Transverse colon (tissue), 4 donors: ENCODE measurements around the gene HHIP. TPM values are rescaled to one million over a fixed set of nuclear protein-coding genes. Genes with fewer than 3 reads are reported as not detected.

Experiments used
- DNase-seq: peaks from one replicate; pipeline ENCODE4 v3.0.0-alpha.2; 2019
- H3K27ac ChIP-seq, 4 donors: fragments of 200-600 bp; sonication (generic); 2 replicates each; pipeline ENCODE4 v1.5.1; 2016 to 2018; ENCODE audit warnings: inconsistent platforms in 4 of 4
- H3K27me3 ChIP-seq: fragments of 200-600 bp; sonication (generic); 2 replicates; pipeline ENCODE4 v1.5.1; 2017; ENCODE audit warnings: inconsistent platforms
- H3K36me3 ChIP-seq, 4 donors: fragments of 200-600 bp; sonication (generic); 2 replicates each; pipeline ENCODE4 v1.5.1; 2017 to 2019; ENCODE audit warnings: inconsistent platforms in 4 of 4
- H3K4me1 ChIP-seq, 4 donors: fragments of 200-600 bp; sonication (generic); 2 replicates each; pipeline ENCODE4 v1.5.1; 2017 to 2020; ENCODE audit warnings: inconsistent platforms in 4 of 4
- H3K4me3 ChIP-seq, 4 donors: fragments of 200-600 bp; sonication (generic); 1 replicate in 1 of 4; 2 replicates in 3 of 4; pipeline versions ENCODE4 v1.5.1 to v1.6.1; 2017 to 2019; ENCODE audit warnings: inconsistent platforms in 4 of 4
- H3K9me3 ChIP-seq, 2 donors: fragments of 200-600 bp; sonication (generic); 2 replicates each; pipeline ENCODE4 v1.5.1; 2017 to 2019; ENCODE audit warnings: inconsistent platforms in 2 of 2
- CTCF ChIP-seq, 5 experiments: fragments of 200-600 bp in 3 of 5; fragments of 450-650 bp in 2 of 5; sonication (generic) in 3 of 5; IDR thresholded peaks; 1 replicate in 2 of 5; 2 replicates in 3 of 5; pipeline ENCODE4 v1.5.1; 2016 to 2017; ENCODE audit warnings: antibody characterized with exemption in 5 of 5, inconsistent platforms in 3 of 5, mild to moderate bottlenecking in 2 of 5, moderate library complexity in 1 of 5
- EP300 ChIP-seq: sonication (generic); formaldehyde crosslinking; IDR thresholded peaks from one replicate; pipeline ENCODE4 v1.6.1; 2017; ENCODE audit warnings: antibody characterized with exemption, low read depth
- POLR2A ChIP-seq: fragments of 450-650 bp; IDR thresholded peaks from one replicate; pipeline ENCODE4 v1.6.1; 2016; ENCODE audit warnings: antibody characterized with exemption, mild to moderate bottlenecking, moderate library complexity
- POLR2AphosphoS5 ChIP-seq, 3 donors: sonication (generic); formaldehyde crosslinking; IDR thresholded peaks; one replicate each; pipeline ENCODE4 v1.6.1; 2016; ENCODE audit warnings: antibody characterized with exemption in 3 of 3
- whole genome bisulfite sequencing, 2 donors: methylation state at CpG; one replicate each; pipeline ENCODE4 v1.1.5; 2018; ENCODE audit warnings: low coverage in 1 of 2; 5-methylcytosine and 5-hydroxymethylcytosine counted together
- in situ Hi-C, 4 donors: fragments of 200-750 bp; cut with MboI; loops; one replicate each; pipeline versions ENCODE4 v1.15.0 to v1.15.1; 2017; ENCODE audit warnings: low sequenced_read_pairs in 3 of 4, low pct_ligation_motif_present in 1 of 4, low pct_unique_long_range_greater_than_20kb in 1 of 4
- intact Hi-C: fragments of 100-400 bp; cut with DNase I; formaldehyde crosslinking; loops from one replicate; pipeline ENCODE4 v1.15.1; 2023; ENCODE audit warnings: low total_unique reads
- total RNA-seq, 4 donors: library from RNA; depleted of rRNA; stranded (reverse); fragments of >200 nt; gene quantifications; one replicate each; pipeline ENCODE4 v1.1.0, GENCODE V29; 2016

The HHIP gene
- total RNA-seq, 4 donors from 2014 or later = 0.20 to 5.9 (median 3.3) TPM

DNA sequence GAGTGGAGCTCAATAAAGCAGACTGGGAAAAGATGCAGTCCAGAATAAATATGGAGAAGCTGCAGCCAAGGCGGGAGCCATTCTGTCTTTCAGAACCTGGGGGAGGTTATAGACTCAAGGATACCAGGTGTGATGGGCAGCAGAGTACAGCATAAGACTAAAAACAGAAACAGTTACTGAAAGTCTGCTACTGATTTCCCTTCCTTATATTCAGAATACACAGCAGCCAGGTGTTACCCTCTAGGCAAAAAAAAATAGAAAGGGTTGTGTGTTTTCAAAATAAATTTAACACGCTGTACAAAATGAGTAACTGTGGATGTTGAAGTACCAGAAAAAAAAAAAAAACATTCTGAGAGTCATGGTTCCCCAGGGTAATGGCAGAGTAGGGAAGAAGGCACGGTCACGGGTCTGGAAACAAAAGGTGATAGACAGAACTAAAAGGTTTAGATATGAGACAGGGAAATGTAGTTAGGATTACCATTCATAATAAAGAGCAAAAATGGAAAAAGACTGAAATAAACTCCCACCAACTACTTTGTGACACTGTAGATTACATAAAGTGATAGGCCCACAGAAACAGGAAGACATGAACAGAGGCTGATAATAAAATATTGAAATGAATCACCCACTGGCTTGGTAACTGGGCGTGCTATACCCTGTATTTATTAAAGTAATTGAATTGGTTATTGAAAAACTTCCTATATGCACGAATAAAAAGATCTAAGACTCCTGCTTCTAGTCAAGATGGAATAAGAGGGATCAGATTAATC is 10.8 kb upstream of the HHIP start:
- TF ChIP-seq POLR2AphosphoS5 (IDR thresholded peaks at IDR 0.05) (no peak), CTCF (IDR thresholded peaks at IDR 0.05) (no peak), POLR2A (no peak), EP300 (no peak)
- Histone ChIP-seq H3K4me1 (no peaks in the 10 kb centered on the region), H3K27me3 (no peaks in the 10 kb centered on the region), H3K27ac (no peak overlapping the region), H3K9me3 (no peaks in the 10 kb centered on the region), H3K4me3 (no peak overlapping the region), H3K36me3 (no peaks in the 10 kb centered on the region)
- in situ Hi-C loops (no loop called here), intact Hi-C loops (no loop called here)
- DNase-seq = no peak
- WGBS, 2 donors = 73 to 75% methylated on average over 4 to 6 of the region's 6 CpGs

- H3K4me3 ChIP-seq = no peak overlapping the region
- H3K4me1 ChIP-seq = peaks cover 0 to 18% (median 13%) of the 10 kb centered on the region in 4 donors
Measured at GRCh38 chr4:144644368-144645101, 1.4 kb upstream of the HHIP start.

GRCh38 chr4:144645102-144645630 is 790 bp upstream of the HHIP start:
- peak overlapping the region in 3 of 4 donors; percentile 38 to 50 (median 43) for H3K4me3 ChIP-seq
- no peak for DNase-seq

More at GRCh38 chr4:144644368-144645101, 1.4 kb upstream of the HHIP start:
- Histone ChIP-seq H3K27me3 (peaks cover 63% of the 10 kb centered on the region), H3K27ac (no peak overlapping the region), H3K36me3 (no peaks in the 10 kb centered on the region), H3K9me3 (no peaks in the 10 kb centered on the region)
- 54% methylated on average over 12 of the region's 12 CpGs; no CpG with 5 or more reads in 1 of the 2 donors for WGBS, 2 donors
- no peak for TF ChIP-seq EP300
- no peak for TF ChIP-seq POLR2A
- TF ChIP-seq CTCF (IDR thresholded peaks at IDR 0.05) = no peak
- no peak for DNase-seq
- intact Hi-C loops (no loop called here), in situ Hi-C loops (no loop called here)

More at GRCh38 chr4:144645102-144645630, 790 bp upstream of the HHIP start:
- intact Hi-C loops = no loop called here
- H3K27ac ChIP-seq = peak overlapping the region; percentile 26 to 50 (median 42)
- 22 to 37% methylated on average over 7 to 28 of the region's 29 CpGs for WGBS, 2 donors
- in situ Hi-C loops = no loop called here
- H3K36me3 ChIP-seq = no peaks in the 10 kb centered on the region
- H3K27me3 ChIP-seq = peaks cover 69% of the 10 kb centered on the region
- H3K4me1 ChIP-seq = peaks cover 0 to 18% (median 13%) of the 10 kb centered on the region in 4 donors
- TF ChIP-seq POLR2AphosphoS5 (IDR thresholded peaks at IDR 0.05) (no peak), POLR2A (no peak), EP300 (no peak), CTCF (IDR thresholded peaks at IDR 0.05) (no peak)
- H3K9me3 ChIP-seq = no peaks in the 10 kb centered on the region
